ENCODE data around the gene PIRT. TPM values are rescaled to one million over a fixed set of nuclear protein-coding genes. Genes with fewer than 3 reads are reported as not detected.

PIRT gene
- total RNA-seq, 1 experiment from 2014 or later: not detected

- Histone ChIP-seq H2AFZ (ENCODE audit: low read depth, low read length, poor library complexity, severe bottlenecking) (no peak overlapping the region), H3K36me3 (ENCODE audit: control insufficient read depth in 1 of 2, insufficient read depth in 2 of 2, low read length in 2 of 2) (no peaks in the 10 kb centered on the region), H3K27me3 (ENCODE audit: insufficient read depth, low read length) (no peaks in the 10 kb centered on the region), H3K4me2 (ENCODE audit: low read length) (no peak overlapping the region), H3K9me2 (ENCODE audit: insufficient read depth) (no peaks in the 10 kb centered on the region), H3K27ac (ENCODE audit: low read depth, low read length) (no peak overlapping the region), H3K9me3 (ENCODE audit: control insufficient read depth in 1 of 2, insufficient read depth in 1 of 2, low read depth in 1 of 2, low read length in 2 of 2) (peaks cover 0 to 4% of the 10 kb centered on the region in 2 experiments; a peak in 2 of 4 replicates), H3K79me2 (ENCODE audit: insufficient read depth, low read length) (no peaks in the 10 kb centered on the region), H3K4me3 (replicated peaks in 1 of 2; ENCODE audit: low read depth in 1 of 2, low read length in 2 of 2) (no peak overlapping the region), H3K9ac (ENCODE audit: low read length) (no peak overlapping the region), H4K20me1 (ENCODE audit: insufficient read depth) (no peaks in the 10 kb centered on the region), H3K4me1 (ENCODE audit: control insufficient read depth in 1 of 2, insufficient read depth in 2 of 2, low read length in 2 of 2) (no peaks in the 10 kb centered on the region)
- ATAC-seq (no peak), DNase-seq (ENCODE audit: low read depth, low spot score) (no peak)
- CTCF ChIA-PET: no interaction called here
- RAD21 ChIA-PET (ENCODE audit: low non-redundant PET in 1 of 2, low total read pairs in 2 of 2, uncharacterized antibody in 2 of 2, unreplicated experiment in 2 of 2): no interaction called here
- TF ChIP-seq SIN3A (IDR thresholded peaks at IDR 0.05; ENCODE audit: low read depth) (no peak), SP1 (IDR thresholded peaks at IDR 0.05; ENCODE audit: low read depth) (no peak), ZBTB33 (IDR thresholded peaks at IDR 0.05; ENCODE audit: extremely low read depth, insufficient replicate concordance, low read length) (no peak)
- intact Hi-C loops (cut with micrococcal nuclease): no loop called here
- BruUV-seq (replicated peaks): no TSS peak
- POLR2A ChIA-PET: no interaction called here
Measured at GRCh38 chr17:10775058-10775457, 62.8 kb downstream of the PIRT start.

GRCh38 chr17:10773391-10773790, 64.5 kb downstream of the PIRT start:
- H2AFZ ChIP-seq (ENCODE audit: low read depth, low read length, poor library complexity, severe bottlenecking): no peak overlapping the region
- ATAC-seq (no peak), DNase-seq (ENCODE audit: low read depth, low spot score) (no peak)
- intact Hi-C loops (cut with micrococcal nuclease): loop anchor here (2.0 kb wide), 1 partner anchor 71 kb away; no protein-coding TSS in a partner anchor
- H3K4me1 ChIP-seq (ENCODE audit: control insufficient read depth in 1 of 2, insufficient read depth in 2 of 2, low read length in 2 of 2): no peaks in the 10 kb centered on the region
- H3K36me3 ChIP-seq (ENCODE audit: control insufficient read depth in 1 of 2, insufficient read depth in 2 of 2, low read length in 2 of 2): no peaks in the 10 kb centered on the region
- H3K27ac ChIP-seq (ENCODE audit: low read depth, low read length): no peak overlapping the region
- peaks cover 0 to 4% of the 10 kb centered on the region in 2 experiments; a peak in 2 of 4 replicates for H3K9me3 ChIP-seq (ENCODE audit: control insufficient read depth in 1 of 2, insufficient read depth in 1 of 2, low read depth in 1 of 2, low read length in 2 of 2)
- ChIA-PET RAD21 (ENCODE audit: low non-redundant PET in 1 of 2, low total read pairs in 2 of 2, uncharacterized antibody in 2 of 2, unreplicated experiment in 2 of 2) (interaction anchor here in 1 of 2 experiments (1.2 kb wide), 1 partner anchor 72 kb away, joined by 3 read pairs; no protein-coding TSS in a partner anchor), CTCF (interaction anchor here (1.5 to 1.6 kb wide), 2 partner anchors 10 to 72 kb away, joined by 3 to 5 read pairs; no protein-coding TSS in a partner anchor), POLR2A (no interaction called here)
- H3K9me2 ChIP-seq (ENCODE audit: insufficient read depth): no peaks in the 10 kb centered on the region
- H4K20me1 ChIP-seq (ENCODE audit: insufficient read depth): no peaks in the 10 kb centered on the region
- H3K4me3 ChIP-seq (replicated peaks in 1 of 2; ENCODE audit: low read depth in 1 of 2, low read length in 2 of 2): no peak overlapping the region
- TF ChIP-seq RAD21 (IDR thresholded peaks at IDR 0.05; ENCODE audit: low read depth): no peak
- no peak for TF ChIP-seq POLR2A (IDR thresholded peaks at IDR 0.05; ENCODE audit: borderline replicate concordance, extremely low read depth, insufficient read depth, insufficient read length)
- no peak for TF ChIP-seq SP1 (IDR thresholded peaks at IDR 0.05; ENCODE audit: low read depth)
- H3K9ac ChIP-seq (ENCODE audit: low read length): no peak overlapping the region
- H3K79me2 ChIP-seq (ENCODE audit: insufficient read depth, low read length): no peaks in the 10 kb centered on the region
- no TSS peak for BruUV-seq (replicated peaks)
- no peak overlapping the region for H3K4me2 ChIP-seq (ENCODE audit: low read length)
- no peaks in the 10 kb centered on the region for H3K27me3 ChIP-seq (ENCODE audit: insufficient read depth, low read length)

Other genes starting within 250 kb of the PIRT start
- gene MYH3, start 180.8 kb downstream of the PIRT start, total RNA-seq (2021; ENCODE audit: unreplicated experiment): 1.6 TPM
- 35.8 TPM for gene SCO1, start 140.6 kb downstream of the PIRT start, total RNA-seq (2021; ENCODE audit: unreplicated experiment)
- gene ADPRM, start 140.5 kb downstream of the PIRT start, total RNA-seq (2021; ENCODE audit: unreplicated experiment): 7.9 TPM
- not detected for gene TMEM220, start 108.1 kb downstream of the PIRT start, total RNA-seq (2021; ENCODE audit: unreplicated experiment)
- not detected for gene TMEM238L, start 34.0 kb downstream of the PIRT start, total RNA-seq (2021; ENCODE audit: unreplicated experiment)

Measured in HCT116 (cell line).